H9 (cell line): Measurements from ENCODE around the gene DNAI1. TPM values are rescaled to one million over a fixed set of nuclear protein-coding genes. Genes with fewer than 3 reads are reported as not detected.

Source experiments
- DNase-seq: peaks from one replicate; pipeline ENCODE4 v3.0.0-alpha.2; 2017
- H2AFZ ChIP-seq: one replicate; pipeline ENCODE4 v1.6.1; 2013; ENCODE audit warnings: mild to moderate bottlenecking, low read length, control low read depth, moderate library complexity
- H2AK5ac ChIP-seq: 2 replicates; pipeline ENCODE4 v1.6.1; 2013; ENCODE audit warnings: low read length, control low read depth, mixed read lengths; ENCODE audit not compliant: insufficient read length
- H2BK120ac ChIP-seq: one replicate; pipeline ENCODE4 v1.6.1; 2013; ENCODE audit warnings: low read depth, mild to moderate bottlenecking, low read length, control low read depth, inconsistent platforms; ENCODE audit not compliant: poor library complexity, severe bottlenecking
- H2BK12ac ChIP-seq: 2 replicates; pipeline ENCODE4 v1.6.1; 2013; ENCODE audit warnings: low read length, control low read depth, mixed read lengths, low read depth; ENCODE audit not compliant: insufficient read length
- H2BK15ac ChIP-seq: 2 replicates; pipeline ENCODE4 v1.6.1; 2013; ENCODE audit warnings: low read depth, low read length, control low read depth
- H2BK20ac ChIP-seq: one replicate; pipeline ENCODE4 v1.6.1; 2013; ENCODE audit warnings: low read depth, mild to moderate bottlenecking, low read length, control low read depth, inconsistent platforms; ENCODE audit not compliant: poor library complexity, severe bottlenecking
- H2BK5ac ChIP-seq: 2 replicates; pipeline ENCODE4 v1.6.1; 2013; ENCODE audit warnings: low read length, control low read depth, mixed read lengths; ENCODE audit not compliant: insufficient read length
- H3K14ac ChIP-seq: 2 replicates; pipeline ENCODE4 v1.6.1; 2013; ENCODE audit warnings: low read length, control low read depth; ENCODE audit not compliant: insufficient read depth
- H3K18ac ChIP-seq: 2 replicates; pipeline ENCODE4 v1.6.1; 2013; ENCODE audit warnings: low read depth, mild to moderate bottlenecking, mixed read lengths, low read length, control low read depth; ENCODE audit not compliant: insufficient read length
- H3K23ac ChIP-seq: 2 replicates; pipeline ENCODE4 v1.6.1; 2013; ENCODE audit warnings: low read length, control low read depth, mixed read lengths, low read depth; ENCODE audit not compliant: insufficient read length
- H3K23me2 ChIP-seq: 2 replicates; pipeline ENCODE4 v1.6.1; 2013; ENCODE audit warnings: low read depth, mild to moderate bottlenecking, mixed read lengths, low read length, control low read depth; ENCODE audit not compliant: insufficient read length, poor library complexity, severe bottlenecking
- H3K27ac ChIP-seq: 2 replicates; pipeline ENCODE4 v1.5.1; 2013; ENCODE audit warnings: low read length, control low read depth, mixed read lengths, low read depth; ENCODE audit not compliant: insufficient read length
- H3K27me3 ChIP-seq: 2 replicates; pipeline ENCODE4 v1.6.1; 2013; ENCODE audit warnings: low read length, control low read depth, inconsistent platforms; ENCODE audit not compliant: insufficient read depth
- H3K4ac ChIP-seq: 2 replicates; pipeline ENCODE4 v1.6.1; 2013; ENCODE audit warnings: low read depth, mild to moderate bottlenecking, control low read depth, inconsistent platforms, low read length, moderate library complexity
- H3K4me1 ChIP-seq: 2 replicates; pipeline ENCODE4 v1.6.1; 2013; ENCODE audit warnings: low read length, control low read depth, inconsistent platforms; ENCODE audit not compliant: insufficient read depth
- H3K4me2 ChIP-seq: 2 replicates; pipeline ENCODE4 v1.6.1; 2013; ENCODE audit warnings: low read length, control low read depth, mixed read lengths; ENCODE audit not compliant: insufficient read length, insufficient read depth
- H3K56ac ChIP-seq: 2 replicates; pipeline ENCODE4 v1.6.1; 2013; ENCODE audit warnings: low read depth, mild to moderate bottlenecking, mixed read lengths, low read length, control low read depth; ENCODE audit not compliant: insufficient read length
- H3K79me1 ChIP-seq: 2 replicates; pipeline ENCODE4 v1.6.1; 2013; ENCODE audit warnings: low read depth, mild to moderate bottlenecking, moderate library complexity, low read length, control low read depth, inconsistent platforms; ENCODE audit not compliant: insufficient read depth, poor library complexity, severe bottlenecking
- H3K79me2 ChIP-seq: 2 replicates; pipeline ENCODE4 v1.6.1; 2013; ENCODE audit warnings: low read length, control low read depth, inconsistent platforms; ENCODE audit not compliant: insufficient read depth
- H3K9ac ChIP-seq: 2 replicates; pipeline ENCODE4 v1.6.1; 2013; ENCODE audit warnings: low read length, control low read depth, mixed read lengths; ENCODE audit not compliant: insufficient read length; ENCODE audit errors: extremely low read depth
- H3K9me3 ChIP-seq: one replicate; pipeline ENCODE4 v1.6.1; 2013; ENCODE audit warnings: low read depth, low read length, inconsistent platforms; ENCODE audit not compliant: control insufficient read depth
- H3T11ph ChIP-seq: one replicate; pipeline ENCODE4 v1.6.1; 2013; ENCODE audit warnings: mild to moderate bottlenecking, low read length, control low read depth, inconsistent platforms
- H4K20me1 ChIP-seq: one replicate; pipeline ENCODE4 v1.6.1; 2013; ENCODE audit not compliant: control insufficient read depth, insufficient read length, insufficient read depth
- H4K5ac ChIP-seq: 2 replicates; pipeline ENCODE4 v1.6.1; 2013; ENCODE audit warnings: low read depth, mild to moderate bottlenecking, mixed read lengths, low read length, control low read depth; ENCODE audit not compliant: insufficient read length
- H4K8ac ChIP-seq: replicated peaks from 2 replicates; pipeline ENCODE4 v1.6.1; 2013; ENCODE audit warnings: low read length, control low read depth, mixed read lengths, low read depth; ENCODE audit not compliant: insufficient read length
- H4K91ac ChIP-seq: 2 replicates; pipeline ENCODE4 v1.6.1; 2013; ENCODE audit warnings: low read depth, mild to moderate bottlenecking, moderate library complexity, mixed read lengths, low read length, control low read depth; ENCODE audit not compliant: insufficient read length
- H3K27ac Mint-ChIP-seq, 3 experiments: 2 replicates in 2 of 3; 3 replicates in 1 of 3; pipeline ENCODE4 v1.8.0; 2020 to 2021; ENCODE audit warnings: mixed read lengths in 3 of 3, mild to moderate bottlenecking in 1 of 3, moderate library complexity in 1 of 3
- H3K27me3 Mint-ChIP-seq: 2 replicates; pipeline ENCODE4 v1.8.0; 2021; ENCODE audit warnings: low read depth, mild to moderate bottlenecking, moderate library complexity, mixed read lengths
- H3K36me3 Mint-ChIP-seq, 3 experiments: 2 replicates in 2 of 3; 3 replicates in 1 of 3; pipeline ENCODE4 v1.8.0; 2020 to 2021; ENCODE audit warnings: low read depth in 3 of 3, mixed read lengths in 3 of 3; ENCODE audit not compliant: insufficient read depth in 1 of 3
- H3K4me1 Mint-ChIP-seq, 2 experiments: 2 replicates each; pipeline ENCODE4 v1.8.0; 2020; ENCODE audit warnings: mixed read lengths in 2 of 2
- H3K4me3 Mint-ChIP-seq, 2 experiments: 2 replicates in 1 of 2; 3 replicates in 1 of 2; pipeline ENCODE4 v1.8.0; 2020 to 2021; ENCODE audit warnings: mild to moderate bottlenecking in 2 of 2, mixed read lengths in 2 of 2, moderate library complexity in 1 of 2
- H3K9me3 Mint-ChIP-seq, 2 experiments: 2 replicates in 1 of 2; 3 replicates in 1 of 2; pipeline ENCODE4 v1.8.0; 2020; ENCODE audit warnings: mild to moderate bottlenecking in 2 of 2, mixed read lengths in 2 of 2, moderate library complexity in 1 of 2
- CTCF ChIP-seq: fragments of 200-600 bp; sonication (generic); conservative IDR thresholded peaks from 3 replicates; pipeline ENCODE4 v1.8.0; 2021; ENCODE audit warnings: antibody characterized with exemption, mild to moderate bottlenecking
- WGBS: extraction: QIAGEN DNeasy Blood & Tissue Kit; methylation state at CpG from one replicate; pipeline ENCODE4 v1.1.7; 2013; ENCODE audit warnings: missing lambda C conversion rate, low lambda C conversion rate, mixed read lengths; ENCODE audit not compliant: insufficient read length; ENCODE audit errors: extremely low coverage; 5-methylcytosine and 5-hydroxymethylcytosine counted together
- total RNA-seq: library from RNA; stranded (reverse); gene quantifications from 2 replicates; pipeline ENCODE4 v1.2.1, GENCODE V29; 2021

The DNAI1 gene
- total RNA-seq, 1 experiment from 2014 or later: 0.22 TPM

- H3K9me3 ChIP-seq: no peaks in the 10 kb centered on the region
- no peak overlapping the region for H2AK5ac ChIP-seq
- H3K79me2 ChIP-seq: no peaks in the 10 kb centered on the region
- peaks cover 30% of the 10 kb centered on the region for H3K27me3 Mint-ChIP-seq
- H3T11ph ChIP-seq: no peak overlapping the region
- no peak overlapping the region for H2AFZ ChIP-seq
- H3K27ac Mint-ChIP-seq: no peak overlapping the region
- no peak overlapping the region for H3K18ac ChIP-seq
- no peak overlapping the region for H3K23ac ChIP-seq
- no peak overlapping the region for H3K9ac ChIP-seq
- H3K4me1 Mint-ChIP-seq: no peaks in the 10 kb centered on the region
- no peak overlapping the region for H3K4ac ChIP-seq
- no peak overlapping the region for H2BK5ac ChIP-seq
- H3K14ac ChIP-seq: no peak overlapping the region
- no peak for DNase-seq
- H3K27ac ChIP-seq: no peak overlapping the region
- H2BK12ac ChIP-seq: no peak overlapping the region
- H2BK120ac ChIP-seq: no peak overlapping the region
- H3K79me1 ChIP-seq: no peaks in the 10 kb centered on the region
- H2BK15ac ChIP-seq: no peak overlapping the region
- no peaks in the 10 kb centered on the region for H4K20me1 ChIP-seq
- no peak for TF ChIP-seq CTCF
- no peak overlapping the region for H4K5ac ChIP-seq
- H4K91ac ChIP-seq: no peak overlapping the region
- H3K27me3 ChIP-seq: no peaks in the 10 kb centered on the region; the same call in 1 of the 2 replicates
- H4K8ac ChIP-seq: no peak overlapping the region
- H2BK20ac ChIP-seq: no peak overlapping the region
- H3K23me2 ChIP-seq: no peaks in the 10 kb centered on the region
- 0 out of 5 replicates have a peak, but pooled peaks cover 0 to under 1% of the 10 kb centered on the region in 2 experiments for H3K9me3 Mint-ChIP-seq
- no peaks in the 10 kb centered on the region; a peak in 1 of 7 replicates for H3K36me3 Mint-ChIP-seq
- H3K4me1 ChIP-seq: no peaks in the 10 kb centered on the region
- no CpG with 5 or more reads among the region's 3 CpGs for WGBS
- no peak overlapping the region for H3K4me2 ChIP-seq
- H3K4me3 Mint-ChIP-seq: no peak overlapping the region
- no peak overlapping the region for H3K56ac ChIP-seq
Observed at GRCh38 chr9:34486572-34486971, 28.0 kb downstream of the DNAI1 start.
